Lung (tissue), 12 donors: ENCODE results near the gene RBFOX1. TPM values are rescaled to one million over a fixed set of nuclear protein-coding genes. Genes with fewer than 3 reads are reported as not detected.

Experiments used
- ATAC-seq: fragments of 200-7000 bp; cut with Tn5 transposase; one replicate; pipeline ENCODE4 v1.9.1; 2020; ENCODE audit warnings: moderate number of reproducible peaks; ENCODE audit not compliant: insufficient read depth, low FRiP score
- DNase-seq, 3 donors: peaks; one replicate each; pipeline ENCODE4 v3.0.0-alpha.2; 2013 to 2017
- H3K27ac ChIP-seq, 2 donors: one replicate each; pipeline ENCODE4 v1.5.1; 2013; ENCODE audit warnings: mild to moderate bottlenecking in 2 of 2, moderate library complexity in 2 of 2, control low read depth in 1 of 2, inconsistent platforms in 1 of 2, low read depth in 1 of 2, low read length in 1 of 2
- H3K27me3 ChIP-seq, 3 donors: one replicate each; pipeline ENCODE4 v1.5.1; 2013; ENCODE audit warnings: low read length in 2 of 3; ENCODE audit not compliant: control insufficient read depth in 3 of 3, insufficient read depth in 3 of 3
- H3K36me3 ChIP-seq, 4 donors: one replicate each; pipeline ENCODE4 v1.5.1; 2013; ENCODE audit warnings: low read length in 4 of 4, mild to moderate bottlenecking in 1 of 4, moderate library complexity in 1 of 4; ENCODE audit not compliant: control insufficient read depth in 4 of 4, insufficient read depth in 4 of 4
- H3K4me1 ChIP-seq, 5 donors: one replicate each; pipeline ENCODE4 v1.5.1; 2013; ENCODE audit warnings: low read length in 5 of 5, mild to moderate bottlenecking in 2 of 5, moderate library complexity in 1 of 5; ENCODE audit not compliant: control insufficient read depth in 5 of 5, insufficient read depth in 5 of 5
- H3K4me3 ChIP-seq: one replicate; pipeline ENCODE4 v1.5.1; 2013; ENCODE audit warnings: mild to moderate bottlenecking, control low read depth, moderate library complexity
- H3K9ac ChIP-seq, 2 donors: one replicate each; pipeline ENCODE4 v1.5.1; 2013; ENCODE audit warnings: low read length in 2 of 2, control low read depth in 1 of 2; ENCODE audit not compliant: insufficient read depth in 1 of 2
- H3K9me3 ChIP-seq, 4 donors: one replicate each; pipeline ENCODE4 v1.5.1; 2013; ENCODE audit warnings: low read length in 3 of 4, mild to moderate bottlenecking in 1 of 4, moderate library complexity in 1 of 4; ENCODE audit not compliant: control insufficient read depth in 4 of 4, insufficient read depth in 3 of 4
- CTCF ChIP-seq: IDR thresholded peaks from 2 replicates; pipeline ENCODE4 v1.5.1; 2012; ENCODE audit warnings: mild to moderate bottlenecking; ENCODE audit errors: control extremely low read depth, extremely low read depth
- WGBS, 2 donors: extraction: QIAGEN DNeasy Blood & Tissue Kit; methylation state at CpG; one replicate each; pipeline ENCODE4 v1.1.7; 2013; 5-methylcytosine and 5-hydroxymethylcytosine counted together
- polyA plus RNA-seq, 2 donors: library from polyadenylated mRNA; stranded (reverse); fragments of 200-250 nt; gene quantifications; one replicate each; pipeline ENCODE4 v1.2.1, GENCODE V29; 2013
- total RNA-seq, 2 donors: library from RNA; depleted of rRNA in 1 of 2; stranded (reverse); fragments of >200 nt in 1 of 2; gene quantifications; one replicate each; pipeline ENCODE4 v1.2.1, GENCODE V29; 2014 to 2021
- donor health status: control.
- donor health status: control.
- donor health status: Bipolar disorder and iron deficiency.
- donor health status: healthy.
- donor health status: DM: yes; HTN: yes; CAD: no.

The RBFOX1 gene
- total and polyA plus RNA-seq, 4 donors: 0.55 to 3.0 TPM; not detected in 2

GRCh38 chr16:7532534-7532933 is 199.9 kb downstream of the RBFOX1 start:
- WGBS, 2 donors: 86 to 94% methylated on average over 6 of the region's 6 CpGs
- no peak for DNase-seq
- TF ChIP-seq CTCF: no peak
- Histone ChIP-seq H3K36me3 (no peaks in the 10 kb centered on the region), H3K4me1 (no peaks in the 10 kb centered on the region), H3K27me3 (peaks cover 0 to 2% (median 0%) of the 10 kb centered on the region in 3 donors), H3K9me3 (no peaks in the 10 kb centered on the region), H3K4me3 (no peak overlapping the region), H3K27ac (no peak overlapping the region), H3K9ac (no peak overlapping the region)
- no peak for ATAC-seq

GRCh38 chr16:7534749-7535148 is 202.1 kb downstream of the RBFOX1 start:
- H3K9me3 ChIP-seq: peaks cover 0 to 2% (median 0%) of the 10 kb centered on the region in 4 donors
- H3K27ac ChIP-seq: no peak overlapping the region
- no peaks in the 10 kb centered on the region for H3K4me1 ChIP-seq
- WGBS, 2 donors: 71 to 77% methylated on average over 7 of the region's 7 CpGs
- no peak for TF ChIP-seq CTCF
- ATAC-seq (no peak), DNase-seq (no peak)
- H3K36me3 ChIP-seq: no peaks in the 10 kb centered on the region
- H3K9ac ChIP-seq: no peak overlapping the region
- peaks cover 0 to 2% (median 0%) of the 10 kb centered on the region in 3 donors for H3K27me3 ChIP-seq
- no peak overlapping the region for H3K4me3 ChIP-seq

GRCh38 chr16:7541026-7541425 is 208.4 kb downstream of the RBFOX1 start:
- 61 to 64% methylated on average over 3 of the region's 3 CpGs for WGBS, 2 donors

More at GRCh38 chr16:7541026-7541425, 208.4 kb downstream of the RBFOX1 start:
- peaks cover 0 to 4% (median 0%) of the 10 kb centered on the region in 5 donors for H3K4me1 ChIP-seq
- H3K4me3 ChIP-seq: no peak overlapping the region
- TF ChIP-seq CTCF: no peak
- ATAC-seq (no peak), DNase-seq (no peak)
- H3K27ac ChIP-seq: no peak overlapping the region
- H3K36me3 ChIP-seq: no peaks in the 10 kb centered on the region
- no peaks in the 10 kb centered on the region for H3K27me3 ChIP-seq
- peaks cover 0 to 7% (median 0%) of the 10 kb centered on the region in 4 donors for H3K9me3 ChIP-seq
- H3K9ac ChIP-seq: no peak overlapping the region
